ENCODE data around the gene CDC14B. TPM values are rescaled to one million over a fixed set of nuclear protein-coding genes. Genes with fewer than 3 reads are reported as not detected.
"Not testable (repeated sequence)": the region's sequence is repeated elsewhere in the genome, so short reads cannot be mapped to it uniquely, and the experiment has no call there.

The CDC14B gene
- polyA plus RNA-seq, 1 donor from 2014 or later = 7.0 TPM

DNA sequence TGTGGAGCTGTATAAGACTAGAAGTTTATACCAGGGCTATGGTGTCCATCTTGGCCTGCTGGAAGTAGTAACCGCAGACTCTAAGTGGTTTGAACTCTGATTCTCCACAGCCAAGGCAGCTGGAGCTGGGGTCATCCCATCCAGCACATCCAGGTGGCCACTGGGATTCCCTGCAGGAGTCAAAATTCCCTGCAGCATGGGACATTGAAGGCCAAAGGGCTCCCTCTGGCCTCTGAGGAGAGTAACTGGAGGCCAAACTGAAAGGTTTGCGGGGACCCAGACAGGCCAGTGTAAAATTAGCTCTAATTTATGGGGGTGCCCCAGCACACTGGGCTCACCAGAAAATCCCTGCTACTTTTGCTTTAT is 47.7 kb upstream of the CDC14B start:
- H3F3A ChIP-seq (ENCODE audit: insufficient read depth, low read length, poor library complexity, severe bottlenecking) = no peaks in the 10 kb centered on the region
- H2AFZ ChIP-seq (ENCODE audit: low read depth, low read length) = no peak overlapping the region
- H3K27ac ChIP-seq (ENCODE audit: low read length) = no peak overlapping the region
- no peaks in the 10 kb centered on the region for H3K27me3 ChIP-seq (ENCODE audit: insufficient read depth, low read depth, low read length)
- H3K4me2 ChIP-seq (ENCODE audit: low read length) = no peak overlapping the region
- H3K9ac ChIP-seq (ENCODE audit: low read length) = no peak overlapping the region
- TF ChIP-seq EP300 (conservative IDR thresholded peaks at IDR 0.05; ENCODE audit: poor library complexity, severe bottlenecking) (no peak), EZH2 (IDR thresholded peaks at IDR 0.05; ENCODE audit: borderline replicate concordance, insufficient read depth, low read length, poor library complexity, severe bottlenecking) (no peak), CTCF (IDR thresholded peaks at IDR 0.05; ENCODE audit: poor library complexity, severe bottlenecking) (no peak), MXI1 (conservative IDR thresholded peaks at IDR 0.05; ENCODE audit: poor library complexity, severe bottlenecking) (no peak), SMC3 (conservative IDR thresholded peaks at IDR 0.05; ENCODE audit: poor library complexity) (no peak), POLR2AphosphoS5 (IDR thresholded peaks at IDR 0.05) (no peak), TAF1 (IDR thresholded peaks at IDR 0.05; ENCODE audit: low read depth) (no peak), RAD21 (conservative IDR thresholded peaks at IDR 0.05) (no peak)
- TF ChIP-seq, protein P1, sequence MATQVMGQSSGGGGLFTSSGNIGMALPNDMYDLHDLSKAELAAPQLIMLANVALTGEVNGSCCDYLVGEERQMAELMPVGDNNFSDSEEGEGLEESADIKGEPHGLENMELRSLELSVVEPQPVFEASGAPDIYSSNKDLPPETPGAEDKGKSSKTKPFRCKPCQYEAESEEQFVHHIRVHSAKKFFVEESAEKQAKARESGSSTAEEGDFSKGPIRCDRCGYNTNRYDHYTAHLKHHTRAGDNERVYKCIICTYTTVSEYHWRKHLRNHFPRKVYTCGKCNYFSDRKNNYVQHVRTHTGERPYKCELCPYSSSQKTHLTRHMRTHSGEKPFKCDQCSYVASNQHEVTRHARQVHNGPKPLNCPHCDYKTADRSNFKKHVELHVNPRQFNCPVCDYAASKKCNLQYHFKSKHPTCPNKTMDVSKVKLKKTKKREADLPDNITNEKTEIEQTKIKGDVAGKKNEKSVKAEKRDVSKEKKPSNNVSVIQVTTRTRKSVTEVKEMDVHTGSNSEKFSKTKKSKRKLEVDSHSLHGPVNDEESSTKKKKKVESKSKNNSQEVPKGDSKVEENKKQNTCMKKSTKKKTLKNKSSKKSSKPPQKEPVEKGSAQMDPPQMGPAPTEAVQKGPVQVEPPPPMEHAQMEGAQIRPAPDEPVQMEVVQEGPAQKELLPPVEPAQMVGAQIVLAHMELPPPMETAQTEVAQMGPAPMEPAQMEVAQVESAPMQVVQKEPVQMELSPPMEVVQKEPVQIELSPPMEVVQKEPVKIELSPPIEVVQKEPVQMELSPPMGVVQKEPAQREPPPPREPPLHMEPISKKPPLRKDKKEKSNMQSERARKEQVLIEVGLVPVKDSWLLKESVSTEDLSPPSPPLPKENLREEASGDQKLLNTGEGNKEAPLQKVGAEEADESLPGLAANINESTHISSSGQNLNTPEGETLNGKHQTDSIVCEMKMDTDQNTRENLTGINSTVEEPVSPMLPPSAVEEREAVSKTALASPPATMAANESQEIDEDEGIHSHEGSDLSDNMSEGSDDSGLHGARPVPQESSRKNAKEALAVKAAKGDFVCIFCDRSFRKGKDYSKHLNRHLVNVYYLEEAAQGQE (IDR thresholded peaks at IDR 0.05; ENCODE audit: borderline replicate concordance) = no peak
- no peaks in the 10 kb centered on the region for H3K9me3 ChIP-seq (ENCODE audit: low read length)
- H3K9me2 ChIP-seq (ENCODE audit: insufficient read depth, low read length) = no peaks in the 10 kb centered on the region
- H3K79me2 ChIP-seq (replicated peaks; ENCODE audit: insufficient read depth, low read length) = no peaks in the 10 kb centered on the region
- H3K36me3 ChIP-seq (ENCODE audit: insufficient read depth, low read length) = no peaks in the 10 kb centered on the region
- no peaks in the 10 kb centered on the region for H4K20me1 ChIP-seq (ENCODE audit: insufficient read depth)
- no peak overlapping the region for H3K4me3 ChIP-seq (ENCODE audit: low read length)

GRCh38 chr9:96666653-96667362 is 47.2 kb upstream of the CDC14B start:
- not testable (repeated sequence) for H3K79me2 ChIP-seq (replicated peaks; ENCODE audit: insufficient read depth, low read length); H3K4me3 ChIP-seq (ENCODE audit: low read length); H3K27me3 ChIP-seq (ENCODE audit: insufficient read depth, low read depth, low read length); H4K20me1 ChIP-seq (ENCODE audit: insufficient read depth); H2AFZ ChIP-seq (ENCODE audit: low read depth, low read length); H3K9me3 ChIP-seq (ENCODE audit: low read length); H3K9ac ChIP-seq (ENCODE audit: low read length); H3K4me2 ChIP-seq (ENCODE audit: low read length); H3K27ac ChIP-seq (ENCODE audit: low read length); H3K9me2 ChIP-seq (ENCODE audit: insufficient read depth, low read length); H3F3A ChIP-seq (ENCODE audit: insufficient read depth, low read length, poor library complexity, severe bottlenecking); H3K36me3 ChIP-seq (ENCODE audit: insufficient read depth, low read length)
- peak; percentile 45 for TF ChIP-seq SMC3 (conservative IDR thresholded peaks at IDR 0.05; ENCODE audit: poor library complexity)
- peak; percentile 42 for TF ChIP-seq CTCF (IDR thresholded peaks at IDR 0.05; ENCODE audit: poor library complexity, severe bottlenecking)
- peak; percentile 38 for TF ChIP-seq RAD21 (conservative IDR thresholded peaks at IDR 0.05)

Data from neural cell (in vitro differentiated cells).